ENCODE measurements around the gene SPRR3.

Gene SPRR3

DNA sequence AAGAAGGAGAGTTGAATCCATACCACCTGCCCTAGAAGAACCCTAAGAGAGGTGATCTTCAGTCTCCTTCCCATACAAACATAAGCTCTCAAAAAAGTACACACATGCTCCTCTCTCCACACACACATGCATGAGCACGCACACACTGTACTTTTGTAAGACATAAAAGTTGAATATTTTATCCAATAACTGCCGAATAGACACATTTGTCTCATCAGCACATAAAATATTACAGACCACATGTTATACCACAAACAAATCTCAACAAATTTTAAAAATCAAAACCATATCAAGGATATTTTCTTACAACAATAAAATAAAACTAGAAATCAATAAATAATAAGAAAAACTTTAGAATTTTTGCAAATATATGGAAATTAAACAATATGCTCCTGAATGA is 15.0 kb upstream of the SPRR3 start:
- ATAC-seq = no peak
- TF ChIP-seq ZNF70 (CRISPR knock-in tag; IDR thresholded peaks at IDR 0.05) (no peak), ZFP30 (CRISPR knock-in tag; IDR thresholded peaks at IDR 0.05) (no peak), OSR1 (CRISPR knock-in tag; IDR thresholded peaks at IDR 0.05) (no peak), PPARA (CRISPR knock-in tag; IDR thresholded peaks at IDR 0.05; ENCODE audit: borderline replicate concordance) (no peak), ZNF565 (CRISPR knock-in tag; conservative IDR thresholded peaks at IDR 0.05; ENCODE audit: low read depth) (no peak), ZC3H10 (CRISPR knock-in tag; IDR thresholded peaks at IDR 0.05) (no peak), RARB (CRISPR knock-in tag; IDR thresholded peaks at IDR 0.05) (no peak), TCF4 (CRISPR knock-in tag; IDR thresholded peaks at IDR 0.05; ENCODE audit: borderline replicate concordance) (no peak)
- TF ChIP-seq, protein P1, sequence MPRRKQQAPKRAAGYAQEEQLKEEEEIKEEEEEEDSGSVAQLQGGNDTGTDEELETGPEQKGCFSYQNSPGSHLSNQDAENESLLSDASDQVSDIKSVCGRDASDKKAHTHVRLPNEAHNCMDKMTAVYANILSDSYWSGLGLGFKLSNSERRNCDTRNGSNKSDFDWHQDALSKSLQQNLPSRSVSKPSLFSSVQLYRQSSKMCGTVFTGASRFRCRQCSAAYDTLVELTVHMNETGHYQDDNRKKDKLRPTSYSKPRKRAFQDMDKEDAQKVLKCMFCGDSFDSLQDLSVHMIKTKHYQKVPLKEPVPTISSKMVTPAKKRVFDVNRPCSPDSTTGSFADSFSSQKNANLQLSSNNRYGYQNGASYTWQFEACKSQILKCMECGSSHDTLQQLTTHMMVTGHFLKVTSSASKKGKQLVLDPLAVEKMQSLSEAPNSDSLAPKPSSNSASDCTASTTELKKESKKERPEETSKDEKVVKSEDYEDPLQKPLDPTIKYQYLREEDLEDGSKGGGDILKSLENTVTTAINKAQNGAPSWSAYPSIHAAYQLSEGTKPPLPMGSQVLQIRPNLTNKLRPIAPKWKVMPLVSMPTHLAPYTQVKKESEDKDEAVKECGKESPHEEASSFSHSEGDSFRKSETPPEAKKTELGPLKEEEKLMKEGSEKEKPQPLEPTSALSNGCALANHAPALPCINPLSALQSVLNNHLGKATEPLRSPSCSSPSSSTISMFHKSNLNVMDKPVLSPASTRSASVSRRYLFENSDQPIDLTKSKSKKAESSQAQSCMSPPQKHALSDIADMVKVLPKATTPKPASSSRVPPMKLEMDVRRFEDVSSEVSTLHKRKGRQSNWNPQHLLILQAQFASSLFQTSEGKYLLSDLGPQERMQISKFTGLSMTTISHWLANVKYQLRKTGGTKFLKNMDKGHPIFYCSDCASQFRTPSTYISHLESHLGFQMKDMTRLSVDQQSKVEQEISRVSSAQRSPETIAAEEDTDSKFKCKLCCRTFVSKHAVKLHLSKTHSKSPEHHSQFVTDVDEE (CRISPR knock-in tag; IDR thresholded peaks at IDR 0.05) = no peak
- TF ChIP-seq, protein P2, sequence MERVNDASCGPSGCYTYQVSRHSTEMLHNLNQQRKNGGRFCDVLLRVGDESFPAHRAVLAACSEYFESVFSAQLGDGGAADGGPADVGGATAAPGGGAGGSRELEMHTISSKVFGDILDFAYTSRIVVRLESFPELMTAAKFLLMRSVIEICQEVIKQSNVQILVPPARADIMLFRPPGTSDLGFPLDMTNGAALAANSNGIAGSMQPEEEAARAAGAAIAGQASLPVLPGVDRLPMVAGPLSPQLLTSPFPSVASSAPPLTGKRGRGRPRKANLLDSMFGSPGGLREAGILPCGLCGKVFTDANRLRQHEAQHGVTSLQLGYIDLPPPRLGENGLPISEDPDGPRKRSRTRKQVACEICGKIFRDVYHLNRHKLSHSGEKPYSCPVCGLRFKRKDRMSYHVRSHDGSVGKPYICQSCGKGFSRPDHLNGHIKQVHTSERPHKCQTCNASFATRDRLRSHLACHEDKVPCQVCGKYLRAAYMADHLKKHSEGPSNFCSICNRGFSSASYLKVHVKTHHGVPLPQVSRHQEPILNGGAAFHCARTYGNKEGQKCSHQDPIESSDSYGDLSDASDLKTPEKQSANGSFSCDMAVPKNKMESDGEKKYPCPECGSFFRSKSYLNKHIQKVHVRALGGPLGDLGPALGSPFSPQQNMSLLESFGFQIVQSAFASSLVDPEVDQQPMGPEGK (CRISPR knock-in tag; IDR thresholded peaks at IDR 0.05; ENCODE audit: borderline replicate concordance) = no peak
- TF ChIP-seq, protein P3, sequence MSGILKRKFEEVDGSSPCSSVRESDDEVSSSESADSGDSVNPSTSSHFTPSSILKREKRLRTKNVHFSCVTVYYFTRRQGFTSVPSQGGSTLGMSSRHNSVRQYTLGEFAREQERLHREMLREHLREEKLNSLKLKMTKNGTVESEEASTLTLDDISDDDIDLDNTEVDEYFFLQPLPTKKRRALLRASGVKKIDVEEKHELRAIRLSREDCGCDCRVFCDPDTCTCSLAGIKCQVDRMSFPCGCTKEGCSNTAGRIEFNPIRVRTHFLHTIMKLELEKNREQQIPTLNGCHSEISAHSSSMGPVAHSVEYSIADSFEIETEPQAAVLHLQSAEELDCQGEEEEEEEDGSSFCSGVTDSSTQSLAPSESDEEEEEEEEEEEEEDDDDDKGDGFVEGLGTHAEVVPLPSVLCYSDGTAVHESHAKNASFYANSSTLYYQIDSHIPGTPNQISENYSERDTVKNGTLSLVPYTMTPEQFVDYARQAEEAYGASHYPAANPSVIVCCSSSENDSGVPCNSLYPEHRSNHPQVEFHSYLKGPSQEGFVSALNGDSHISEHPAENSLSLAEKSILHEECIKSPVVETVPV (CRISPR knock-in tag; IDR thresholded peaks at IDR 0.05) = no peak

DNA sequence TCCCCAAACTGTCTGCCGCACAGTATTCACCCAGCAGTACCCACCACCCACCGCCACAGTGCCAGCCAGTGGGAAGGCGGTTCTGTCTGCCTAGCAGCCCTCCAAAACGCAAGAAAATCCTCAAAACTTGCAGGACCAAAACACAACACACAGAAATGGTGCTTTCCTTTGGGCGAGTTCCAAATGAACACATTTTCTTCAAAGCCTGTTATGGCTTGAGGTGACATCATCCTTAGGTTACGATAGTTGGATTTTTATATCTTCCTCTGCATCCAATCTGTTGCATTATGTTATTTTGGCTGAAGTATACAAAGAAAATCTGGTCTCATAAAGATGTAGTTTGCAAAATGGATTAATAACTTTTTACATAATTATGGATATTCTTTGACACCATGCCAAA is 8.4 kb upstream of the SPRR3 start:
- TF ChIP-seq ISL1 (CRISPR knock-in tag; IDR thresholded peaks at IDR 0.05) (no peak), TCF4 (CRISPR knock-in tag; IDR thresholded peaks at IDR 0.05; ENCODE audit: borderline replicate concordance) (no peak), ZNF565 (CRISPR knock-in tag; conservative IDR thresholded peaks at IDR 0.05; ENCODE audit: low read depth) (no peak), SNAI2 (CRISPR knock-in tag; IDR thresholded peaks at IDR 0.05) (no peak), CSDC2 (CRISPR knock-in tag; IDR thresholded peaks at IDR 0.05) (no peak), OSR1 (CRISPR knock-in tag; IDR thresholded peaks at IDR 0.05) (no peak), BACH2 (CRISPR knock-in tag; IDR thresholded peaks at IDR 0.05; ENCODE audit: borderline replicate concordance) (no peak), GLIS3 (CRISPR knock-in tag; IDR thresholded peaks at IDR 0.05) (no peak), ZFP30 (CRISPR knock-in tag; IDR thresholded peaks at IDR 0.05) (no peak), ZNF8 (CRISPR knock-in tag; IDR thresholded peaks at IDR 0.05) (no peak)
- TF ChIP-seq, protein P2 (CRISPR knock-in tag; IDR thresholded peaks at IDR 0.05; ENCODE audit: borderline replicate concordance) = no peak
- TF ChIP-seq, protein P4, sequence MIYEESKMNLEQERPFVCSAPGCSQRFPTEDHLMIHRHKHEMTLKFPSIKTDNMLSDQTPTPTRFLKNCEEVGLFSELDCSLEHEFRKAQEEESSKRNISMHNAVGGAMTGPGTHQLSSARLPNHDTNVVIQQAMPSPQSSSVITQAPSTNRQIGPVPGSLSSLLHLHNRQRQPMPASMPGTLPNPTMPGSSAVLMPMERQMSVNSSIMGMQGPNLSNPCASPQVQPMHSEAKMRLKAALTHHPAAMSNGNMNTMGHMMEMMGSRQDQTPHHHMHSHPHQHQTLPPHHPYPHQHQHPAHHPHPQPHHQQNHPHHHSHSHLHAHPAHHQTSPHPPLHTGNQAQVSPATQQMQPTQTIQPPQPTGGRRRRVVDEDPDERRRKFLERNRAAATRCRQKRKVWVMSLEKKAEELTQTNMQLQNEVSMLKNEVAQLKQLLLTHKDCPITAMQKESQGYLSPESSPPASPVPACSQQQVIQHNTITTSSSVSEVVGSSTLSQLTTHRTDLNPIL (CRISPR knock-in tag; IDR thresholded peaks at IDR 0.05; ENCODE audit: low read depth) = no peak
- ATAC-seq = no peak

DNA sequence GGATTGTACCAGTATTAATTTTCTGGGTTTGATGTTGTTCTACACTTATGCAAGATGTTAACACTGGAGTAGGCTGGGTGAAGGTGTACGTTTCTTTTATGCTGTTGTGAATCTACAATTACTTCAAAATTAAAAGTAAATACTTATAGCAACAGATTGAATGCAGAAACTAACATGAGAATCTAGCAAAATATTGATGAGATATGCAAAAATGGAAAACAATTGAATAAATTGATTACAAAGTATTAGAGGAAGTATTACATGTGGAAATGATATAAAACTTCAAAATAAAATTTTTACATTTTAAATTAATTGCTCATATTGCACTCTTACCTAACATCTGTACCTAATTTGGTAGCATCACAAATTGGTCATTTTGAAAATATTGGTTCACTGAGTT is 5.7 kb upstream of the SPRR3 start:
- TF ChIP-seq PPARA (CRISPR knock-in tag; IDR thresholded peaks at IDR 0.05; ENCODE audit: borderline replicate concordance) (no peak), ESRRG (CRISPR knock-in tag; IDR thresholded peaks at IDR 0.05) (no peak), TOX (CRISPR knock-in tag; IDR thresholded peaks at IDR 0.05; ENCODE audit: borderline replicate concordance) (no peak), ZFP3 (CRISPR knock-in tag; IDR thresholded peaks at IDR 0.05) (no peak), ZNF565 (CRISPR knock-in tag; conservative IDR thresholded peaks at IDR 0.05; ENCODE audit: low read depth) (no peak)
- TF ChIP-seq, protein P5, sequence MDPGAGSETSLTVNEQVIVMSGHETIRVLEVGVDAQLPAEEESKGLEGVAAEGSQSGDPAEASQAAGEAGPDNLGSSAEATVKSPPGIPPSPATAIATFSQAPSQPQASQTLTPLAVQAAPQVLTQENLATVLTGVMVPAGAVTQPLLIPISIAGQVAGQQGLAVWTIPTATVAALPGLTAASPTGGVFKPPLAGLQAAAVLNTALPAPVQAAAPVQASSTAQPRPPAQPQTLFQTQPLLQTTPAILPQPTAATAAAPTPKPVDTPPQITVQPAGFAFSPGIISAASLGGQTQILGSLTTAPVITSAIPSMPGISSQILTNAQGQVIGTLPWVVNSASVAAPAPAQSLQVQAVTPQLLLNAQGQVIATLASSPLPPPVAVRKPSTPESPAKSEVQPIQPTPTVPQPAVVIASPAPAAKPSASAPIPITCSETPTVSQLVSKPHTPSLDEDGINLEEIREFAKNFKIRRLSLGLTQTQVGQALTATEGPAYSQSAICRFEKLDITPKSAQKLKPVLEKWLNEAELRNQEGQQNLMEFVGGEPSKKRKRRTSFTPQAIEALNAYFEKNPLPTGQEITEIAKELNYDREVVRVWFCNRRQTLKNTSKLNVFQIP (CRISPR knock-in tag; IDR thresholded peaks at IDR 0.05; ENCODE audit: borderline replicate concordance, low read depth) = no peak
- TF ChIP-seq, protein P4 (CRISPR knock-in tag; IDR thresholded peaks at IDR 0.05; ENCODE audit: low read depth) = no peak
- no peak for ATAC-seq

All from SK-N-SH treated with all-trans-retinoic acid at 6 μM for 48 hours (cell line).